ENCODE measurements around the gene ASB4.

ASB4 gene

GRCh38 chr7:95476072-95476847, 9.5 kb upstream of the ASB4 start:
- DNase-seq (ENCODE audit: extremely low read depth, insufficient read length), result no peak
- TF ChIP-seq CTCF (IDR thresholded peaks at IDR 0.05; ENCODE audit: insufficient read depth, low read length, poor library complexity, severe bottlenecking), result no peak
- Histone ChIP-seq H3K27me3 (replicated peaks; ENCODE audit: control insufficient read depth, insufficient read depth, low read length) (no peaks in the 10 kb centered on the region), H3K36me3 (ENCODE audit: control insufficient read depth, insufficient read depth, low read length) (no peaks in the 10 kb centered on the region), H3K4me3 (replicated peaks; ENCODE audit: low read depth, low read length) (no peak overlapping the region)

- Histone ChIP-seq H3K27me3 (replicated peaks; ENCODE audit: control insufficient read depth, insufficient read depth, low read length) (no peaks in the 10 kb centered on the region), H3K4me3 (replicated peaks; ENCODE audit: low read depth, low read length) (no peak overlapping the region), H3K36me3 (ENCODE audit: control insufficient read depth, insufficient read depth, low read length) (no peaks in the 10 kb centered on the region)
- no peak for DNase-seq (ENCODE audit: extremely low read depth, insufficient read length)
- peak; percentile 76 for TF ChIP-seq CTCF (IDR thresholded peaks at IDR 0.05; ENCODE audit: insufficient read depth, low read length, poor library complexity, severe bottlenecking)
Measured at GRCh38 chr7:95476904-95477594, 8.7 kb upstream of the ASB4 start.

GRCh38 chr7:95478272-95479037, 7.3 kb upstream of the ASB4 start:
- H3K36me3 ChIP-seq (ENCODE audit: control insufficient read depth, insufficient read depth, low read length), result no peaks in the 10 kb centered on the region
- H3K4me3 ChIP-seq (replicated peaks; ENCODE audit: low read depth, low read length), result no peak overlapping the region
- TF ChIP-seq CTCF (IDR thresholded peaks at IDR 0.05; ENCODE audit: insufficient read depth, low read length, poor library complexity, severe bottlenecking), result no peak
- DNase-seq (ENCODE audit: extremely low read depth, insufficient read length), result no peak
- H3K27me3 ChIP-seq (replicated peaks; ENCODE audit: control insufficient read depth, insufficient read depth, low read length), result no peaks in the 10 kb centered on the region

- Histone ChIP-seq H3K27me3 (replicated peaks; ENCODE audit: control insufficient read depth, insufficient read depth, low read length) (no peaks in the 10 kb centered on the region), H3K4me3 (replicated peaks; ENCODE audit: low read depth, low read length) (no peak overlapping the region), H3K36me3 (ENCODE audit: control insufficient read depth, insufficient read depth, low read length) (no peaks in the 10 kb centered on the region)
- no peak for DNase-seq (ENCODE audit: extremely low read depth, insufficient read length)
- no peak for TF ChIP-seq CTCF (IDR thresholded peaks at IDR 0.05; ENCODE audit: insufficient read depth, low read length, poor library complexity, severe bottlenecking)
Measured at GRCh38 chr7:95479992-95480624, 5.6 kb upstream of the ASB4 start.

GRCh38 chr7:95481271-95482165, 4.2 kb upstream of the ASB4 start:
- no peaks in the 10 kb centered on the region for H3K27me3 ChIP-seq (replicated peaks; ENCODE audit: control insufficient read depth, insufficient read depth, low read length)
- H3K36me3 ChIP-seq (ENCODE audit: control insufficient read depth, insufficient read depth, low read length), result no peaks in the 10 kb centered on the region
- H3K4me3 ChIP-seq (replicated peaks; ENCODE audit: low read depth, low read length), result no peak overlapping the region
- no peak for TF ChIP-seq CTCF (IDR thresholded peaks at IDR 0.05; ENCODE audit: insufficient read depth, low read length, poor library complexity, severe bottlenecking)
- no peak for DNase-seq (ENCODE audit: extremely low read depth, insufficient read length)
